ENCODE measurements around the gene ENDOV.

Gene ENDOV

DNA sequence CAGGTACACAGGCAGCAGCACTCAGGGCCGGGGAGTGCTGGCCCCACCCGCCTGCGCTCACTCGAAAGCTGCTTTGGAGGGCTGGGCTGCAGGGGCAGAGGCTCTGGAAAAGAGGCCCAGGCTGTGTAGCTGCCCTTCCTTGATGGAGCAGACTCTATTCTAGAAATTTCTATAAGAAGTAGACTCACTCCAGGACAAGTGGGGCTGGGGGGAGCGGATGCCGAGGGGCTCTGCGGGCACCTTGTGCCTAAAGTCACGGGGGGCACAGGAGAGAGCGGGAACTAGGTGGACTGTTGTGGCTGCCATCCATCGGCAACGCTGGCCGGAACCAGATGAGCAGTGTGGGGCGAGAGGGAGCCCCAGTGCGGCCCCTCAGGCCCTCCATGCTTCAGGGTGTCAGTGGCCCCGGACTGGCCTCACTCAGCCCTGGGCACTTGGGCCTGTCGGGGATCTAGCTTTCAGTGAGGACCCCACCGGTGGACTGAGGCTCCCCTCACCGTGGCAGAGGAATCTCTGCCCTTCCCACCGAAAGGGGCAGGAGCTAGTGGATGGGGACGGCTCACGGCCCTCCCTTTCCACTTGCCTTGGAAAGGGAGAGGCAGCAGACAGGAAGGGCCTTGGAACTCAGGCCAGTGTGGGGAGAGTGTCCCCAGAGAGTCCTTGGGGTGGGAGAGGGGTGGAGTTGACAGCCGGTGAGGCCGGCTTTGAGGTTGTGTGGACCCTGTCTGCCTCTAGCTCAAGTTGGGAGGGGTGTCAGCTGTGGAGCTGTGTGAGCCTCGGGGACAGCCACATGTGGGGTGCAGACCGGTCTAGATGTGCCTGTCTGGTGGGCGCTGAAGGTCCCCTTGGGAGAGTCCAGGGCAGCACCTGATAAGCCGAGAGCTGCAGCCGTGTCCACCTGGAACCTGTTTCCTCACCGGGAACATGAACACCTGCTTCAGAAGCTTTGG lies 16.6 kb downstream of the ENDOV start:
- no peak for DNase-seq (ENCODE audit: low spot score)

DNA sequence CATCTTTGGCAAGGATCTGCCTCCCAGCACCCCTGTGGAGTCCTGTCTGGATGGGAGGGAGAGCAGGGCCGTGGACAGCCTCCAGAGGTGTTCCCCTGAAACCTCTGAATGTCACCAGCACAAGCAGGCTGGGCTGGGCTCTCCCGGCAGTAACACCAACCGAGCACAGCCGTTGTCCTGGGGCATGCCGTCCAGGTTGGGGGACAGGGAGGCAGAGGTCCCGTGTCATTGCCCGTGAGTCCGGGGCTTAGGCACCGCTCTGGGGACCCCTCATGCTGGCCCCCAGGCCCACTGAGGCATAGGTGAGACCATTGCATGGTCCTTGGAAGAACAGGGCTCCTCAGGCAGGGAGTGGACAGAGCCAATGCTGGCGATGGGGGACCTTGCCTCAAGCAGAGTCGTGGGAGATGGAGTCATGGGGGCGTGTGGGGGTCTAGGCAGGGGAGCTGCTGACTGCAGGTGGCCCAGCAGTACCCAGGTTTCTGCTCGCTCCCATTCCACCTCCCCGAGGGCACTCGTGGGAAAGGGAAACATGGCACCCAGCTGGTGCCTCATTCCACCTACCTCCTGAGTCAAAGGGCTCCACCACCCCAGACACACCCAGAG lies 17.5 kb downstream of the ENDOV start:
- DNase-seq (ENCODE audit: low spot score), result no peak

DNA sequence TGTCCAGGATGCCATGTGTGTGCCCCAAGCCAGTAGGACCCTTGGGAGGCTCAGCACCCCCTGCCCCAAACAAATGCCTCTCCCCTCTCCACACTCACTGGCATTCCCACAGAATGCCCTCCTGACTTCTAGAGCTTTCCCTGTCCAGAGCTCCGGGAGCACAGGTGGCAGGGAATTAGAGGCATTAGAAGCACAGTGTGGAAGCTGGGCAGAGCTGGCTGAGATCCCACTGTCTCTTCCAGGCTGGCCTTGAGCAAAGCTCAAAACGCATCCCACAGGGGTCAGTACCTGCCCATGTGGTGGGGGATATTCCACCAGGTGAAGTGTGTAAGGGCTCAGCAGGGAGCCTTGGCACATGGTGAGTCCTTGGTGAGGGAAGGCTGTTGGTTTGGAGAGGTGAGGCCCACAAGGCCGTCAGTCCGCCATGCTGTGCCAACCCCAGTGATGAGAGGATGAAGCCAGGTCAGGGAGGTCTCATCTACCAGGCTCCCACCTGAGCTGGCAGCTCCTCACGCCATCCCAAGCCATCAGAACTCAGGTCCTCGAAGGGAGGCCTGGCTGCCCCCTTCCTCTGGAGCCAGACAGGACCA lies 18.1 kb downstream of the ENDOV start:
- no peak for DNase-seq (ENCODE audit: low spot score)

DNA sequence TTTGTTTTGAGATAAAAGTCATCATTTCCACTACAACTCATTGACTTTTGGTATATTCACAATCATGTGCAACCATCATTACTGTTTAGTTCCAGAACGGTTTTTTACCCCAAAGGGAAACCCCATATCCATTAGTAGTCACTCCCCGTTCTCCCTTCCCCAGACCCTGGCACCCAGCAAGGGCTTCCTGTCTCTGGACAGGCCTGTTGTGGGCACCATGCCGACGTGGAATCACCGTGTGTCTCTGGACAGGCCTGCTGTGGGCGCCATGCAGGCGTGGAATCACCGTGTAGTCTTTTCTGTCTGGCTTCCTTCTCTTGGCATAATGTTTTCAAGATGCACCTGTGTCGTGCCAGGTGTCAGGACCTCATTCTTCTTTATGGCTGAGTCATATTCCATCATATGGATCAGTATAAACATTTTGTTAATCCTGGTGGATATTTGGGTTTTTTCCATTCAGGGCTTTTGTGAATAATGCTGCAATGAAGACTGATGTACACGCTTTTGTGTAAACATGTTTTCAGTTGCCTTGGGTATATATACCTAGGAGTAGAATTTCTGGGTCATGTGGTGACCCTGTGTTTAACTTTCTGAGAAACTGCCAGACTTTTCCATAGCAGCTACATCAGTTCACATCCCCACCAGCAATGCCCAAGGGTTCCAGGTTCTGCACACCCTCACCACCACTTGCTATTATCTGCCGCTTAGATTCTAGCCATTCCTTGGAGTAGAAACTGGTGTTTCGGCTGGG lies 19.1 kb downstream of the ENDOV start:
- no peak for DNase-seq (ENCODE audit: low spot score)

DNA sequence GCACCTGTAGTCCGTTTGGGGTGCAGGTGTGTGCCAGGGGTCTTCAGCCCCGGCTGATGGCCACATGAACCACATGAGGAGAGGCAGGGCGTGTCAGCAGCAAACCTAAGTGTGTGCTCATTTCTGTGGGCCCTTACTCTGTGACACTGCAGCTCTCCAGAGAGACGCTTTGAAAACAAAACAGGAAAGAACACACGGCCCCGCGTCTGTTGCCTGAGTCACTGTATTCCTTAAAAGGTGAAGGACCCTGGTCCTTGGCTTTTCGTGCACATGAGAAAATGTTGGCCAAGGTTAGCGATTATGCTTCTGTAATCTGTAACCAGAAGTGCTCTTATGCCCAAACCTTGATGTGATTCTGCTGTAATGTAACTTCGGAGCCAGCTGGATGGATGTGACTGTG lies 22.6 kb downstream of the ENDOV start:
- no peak for DNase-seq (ENCODE audit: low spot score)

DNA sequence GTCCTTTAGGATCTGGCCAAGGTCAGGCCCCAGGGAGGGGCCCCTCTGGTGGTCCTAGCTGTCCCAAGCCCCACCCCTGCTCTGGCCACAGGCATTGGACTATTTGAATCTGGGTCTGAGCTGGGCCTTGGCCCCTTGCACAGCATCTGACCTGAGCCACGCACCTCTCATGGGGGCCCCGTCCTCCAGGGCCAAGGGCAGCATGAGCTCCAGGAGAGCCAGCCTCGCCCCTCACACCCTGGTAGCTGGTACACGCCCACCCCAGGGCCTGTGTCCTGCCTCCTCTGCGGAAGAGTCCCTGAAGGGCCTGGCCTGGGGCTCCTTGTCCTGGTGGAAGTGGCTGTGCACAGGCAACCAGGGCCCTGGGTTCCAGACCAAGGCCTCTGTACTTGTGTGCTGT lies 23.8 kb downstream of the ENDOV start:
- DNase-seq (ENCODE audit: low spot score), result no peak

DNA sequence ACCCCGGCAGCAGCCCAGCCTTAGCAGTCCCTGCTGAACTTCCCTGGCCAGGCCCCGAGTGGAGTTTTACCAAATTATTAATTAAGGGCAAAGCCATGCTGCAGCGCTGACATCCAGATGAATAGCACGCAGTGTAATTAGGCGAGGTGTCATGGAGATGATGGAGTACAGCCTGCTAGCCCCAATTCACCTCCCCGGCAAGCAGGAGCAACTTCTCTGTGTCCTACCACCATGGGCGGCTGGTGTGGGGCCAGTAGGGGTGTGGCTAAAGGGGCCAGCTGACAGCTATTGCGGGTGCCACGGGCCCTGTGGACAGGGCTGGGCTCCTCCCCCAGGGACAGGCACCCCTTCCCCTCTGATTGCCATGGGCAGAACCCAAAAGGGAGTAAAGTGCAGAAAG lies 24.5 kb downstream of the ENDOV start:
- no peak for DNase-seq (ENCODE audit: low spot score)

DNA sequence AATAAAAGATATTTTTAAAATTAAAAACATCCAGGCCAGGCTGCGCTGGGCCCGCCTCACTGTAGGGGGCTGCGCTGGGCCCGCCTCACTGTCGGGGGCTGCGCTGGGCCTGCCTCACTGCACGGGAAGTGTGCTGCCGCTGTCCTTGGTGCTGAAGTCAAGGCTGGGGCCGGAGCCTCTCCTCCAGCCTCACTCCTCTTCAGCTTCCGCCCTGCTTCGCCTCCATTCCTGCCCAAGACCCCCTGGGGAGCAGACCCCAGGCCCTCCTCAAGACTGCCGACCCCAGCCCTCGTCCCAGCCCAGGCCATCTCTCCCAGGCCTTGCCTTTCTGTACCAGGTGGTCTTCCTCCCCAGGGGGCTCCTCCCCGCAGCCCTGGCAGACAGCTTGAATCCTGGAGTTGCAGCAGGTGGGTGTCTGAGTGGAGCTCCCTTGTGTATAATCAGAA lies 26.2 kb downstream of the ENDOV start:
- DNase-seq (ENCODE audit: low spot score), result peak; percentile 94

DNA sequence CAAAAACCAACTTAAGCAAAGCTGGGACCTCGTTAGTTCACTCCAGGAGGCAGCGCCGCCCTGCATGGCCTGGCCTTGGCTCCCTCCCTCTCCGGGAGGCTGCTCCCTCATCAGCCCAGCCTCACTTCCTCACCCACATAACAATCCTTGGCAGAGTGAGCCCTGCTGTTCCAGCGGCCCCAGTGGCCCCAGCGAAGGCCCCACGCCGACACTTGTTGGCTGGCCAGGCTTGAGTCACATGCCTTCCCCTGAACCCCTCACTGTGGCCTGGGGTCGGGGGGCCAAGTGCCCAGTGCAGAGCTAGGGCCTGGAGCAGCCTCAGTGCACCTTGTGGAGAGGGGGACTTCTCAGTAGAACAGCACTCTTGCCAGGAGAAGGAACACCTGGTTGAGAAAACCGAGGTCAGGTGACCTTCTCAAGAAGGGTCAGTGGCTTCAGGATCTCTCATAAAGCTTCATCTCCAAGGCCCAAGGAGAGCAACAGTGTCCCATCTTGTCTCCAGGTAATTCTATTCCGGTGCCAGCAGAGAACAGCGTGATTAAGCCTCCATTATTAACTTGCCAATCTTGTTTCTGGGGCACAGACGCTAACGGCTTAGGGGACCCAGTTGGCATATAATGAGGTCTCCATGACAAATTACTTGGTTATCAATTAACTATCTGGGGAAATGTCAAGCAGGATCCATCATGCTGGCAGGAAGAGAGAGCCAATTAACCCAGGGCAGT lies 26.8 kb downstream of the ENDOV start:
- no peak for DNase-seq (ENCODE audit: low spot score)

DNA sequence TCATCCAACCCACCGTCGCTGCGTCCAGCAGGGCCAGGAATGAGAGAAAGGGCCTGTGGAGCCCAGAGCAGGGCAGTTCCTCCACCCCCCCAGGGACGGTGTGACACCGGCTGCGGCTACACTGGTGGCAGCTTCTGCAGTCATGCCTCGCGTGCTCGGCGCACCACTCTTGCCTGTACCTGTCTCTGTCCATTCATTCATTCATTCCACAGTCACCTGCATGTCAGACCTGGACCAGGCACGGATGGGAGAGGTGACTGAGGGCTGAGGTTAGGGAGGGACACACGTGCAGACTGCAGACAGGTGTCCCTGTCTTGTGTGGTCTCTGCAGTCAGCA lies 27.3 kb downstream of the ENDOV start:
- DNase-seq (ENCODE audit: low spot score), result no peak

DNA sequence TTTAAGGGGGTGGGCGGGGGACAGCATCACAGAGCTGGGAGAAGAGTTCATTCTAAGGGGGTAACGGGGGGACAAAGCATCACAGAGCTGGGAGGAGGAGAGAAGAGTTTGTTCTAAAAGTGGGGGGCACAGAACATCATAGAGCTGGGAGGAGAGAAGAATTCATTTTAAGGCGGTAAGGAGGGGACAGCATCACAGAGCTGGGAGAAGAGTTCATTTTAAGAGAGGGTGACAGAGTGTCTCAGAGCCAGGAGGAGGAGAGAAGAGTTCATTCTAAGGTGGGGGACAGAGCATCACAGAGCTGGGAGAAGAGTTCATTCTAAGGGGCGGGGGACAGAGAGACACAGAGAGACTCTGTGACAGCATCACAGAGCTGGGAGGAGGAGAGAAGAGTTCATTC lies 27.8 kb downstream of the ENDOV start:
- DNase-seq (ENCODE audit: low spot score), result no peak

DNA sequence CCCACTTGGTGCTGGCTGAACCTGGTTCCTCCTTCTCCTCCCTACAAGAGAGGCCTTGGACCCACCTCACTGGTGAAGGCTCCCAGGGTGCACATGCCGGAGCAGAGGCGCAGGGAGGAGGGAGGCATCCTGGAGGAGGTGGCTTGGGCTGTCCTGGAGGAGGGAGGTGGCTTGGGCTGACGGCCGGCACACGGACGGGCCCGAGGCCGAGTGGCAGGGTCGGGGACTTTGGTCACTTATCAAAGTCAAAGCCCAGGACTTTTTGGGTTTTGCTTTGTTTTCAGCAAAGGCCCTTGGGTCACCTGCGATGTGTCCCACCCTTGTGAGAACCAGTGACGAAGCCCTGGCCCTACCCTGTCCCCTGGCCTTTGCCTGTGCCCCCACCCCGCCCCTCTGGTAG lies 28.5 kb downstream of the ENDOV start:
- DNase-seq (ENCODE audit: low spot score), result no peak

DNA sequence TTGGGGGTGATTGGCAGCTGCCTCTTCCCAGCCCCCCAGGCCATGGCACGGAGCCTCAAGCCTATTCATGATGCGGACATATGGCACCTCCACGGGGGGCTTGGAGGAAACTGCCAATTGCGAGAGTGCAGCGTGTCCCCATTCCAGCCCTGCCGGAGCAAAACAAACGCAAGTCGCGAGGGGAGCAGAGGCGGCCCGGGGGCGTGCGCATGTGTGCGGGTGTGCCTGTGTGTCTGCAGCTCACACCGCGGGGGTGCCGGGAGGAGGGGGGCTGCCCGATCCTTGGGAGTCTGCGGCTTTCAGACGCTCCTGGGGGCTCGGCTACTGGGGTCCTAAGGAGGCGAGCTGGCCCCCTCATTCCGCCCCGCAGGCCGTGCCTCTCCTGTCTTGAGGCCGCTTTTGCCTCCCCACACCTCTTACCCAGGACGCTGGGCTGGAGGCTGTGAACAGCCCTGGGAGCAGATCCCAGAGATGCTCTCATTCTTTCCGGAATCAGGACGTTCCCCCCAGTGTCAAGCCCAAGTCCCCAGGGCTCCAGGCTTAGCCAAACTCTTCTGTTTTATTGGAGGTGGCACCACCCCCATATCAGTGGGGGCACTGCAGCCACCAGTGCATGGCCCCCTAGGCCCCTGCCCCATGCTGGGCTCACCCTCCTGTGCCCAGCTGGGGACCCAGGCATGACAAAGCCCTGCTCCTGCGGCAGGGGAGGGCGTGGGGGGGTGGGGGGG lies 29.1 kb downstream of the ENDOV start:
- no peak for DNase-seq (ENCODE audit: low spot score)

DNA sequence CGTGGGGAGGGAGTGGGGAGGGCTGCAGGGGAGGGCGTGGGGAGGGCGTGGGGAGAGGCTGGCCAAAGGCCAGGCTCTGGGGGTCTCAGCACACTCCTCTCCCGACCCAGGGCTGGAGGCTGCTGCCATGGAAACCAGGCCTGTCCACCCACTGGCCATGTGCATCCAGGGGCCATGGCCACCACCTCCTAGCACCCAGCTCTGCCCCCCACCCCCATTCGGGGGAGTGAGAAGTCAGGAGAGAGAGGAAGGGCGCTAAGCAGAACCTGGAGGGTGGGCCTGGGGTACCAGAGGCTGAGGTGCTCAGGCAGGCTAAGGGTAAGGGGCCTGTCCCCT lies 29.6 kb downstream of the ENDOV start:
- no peak for DNase-seq (ENCODE audit: low spot score)

DNA sequence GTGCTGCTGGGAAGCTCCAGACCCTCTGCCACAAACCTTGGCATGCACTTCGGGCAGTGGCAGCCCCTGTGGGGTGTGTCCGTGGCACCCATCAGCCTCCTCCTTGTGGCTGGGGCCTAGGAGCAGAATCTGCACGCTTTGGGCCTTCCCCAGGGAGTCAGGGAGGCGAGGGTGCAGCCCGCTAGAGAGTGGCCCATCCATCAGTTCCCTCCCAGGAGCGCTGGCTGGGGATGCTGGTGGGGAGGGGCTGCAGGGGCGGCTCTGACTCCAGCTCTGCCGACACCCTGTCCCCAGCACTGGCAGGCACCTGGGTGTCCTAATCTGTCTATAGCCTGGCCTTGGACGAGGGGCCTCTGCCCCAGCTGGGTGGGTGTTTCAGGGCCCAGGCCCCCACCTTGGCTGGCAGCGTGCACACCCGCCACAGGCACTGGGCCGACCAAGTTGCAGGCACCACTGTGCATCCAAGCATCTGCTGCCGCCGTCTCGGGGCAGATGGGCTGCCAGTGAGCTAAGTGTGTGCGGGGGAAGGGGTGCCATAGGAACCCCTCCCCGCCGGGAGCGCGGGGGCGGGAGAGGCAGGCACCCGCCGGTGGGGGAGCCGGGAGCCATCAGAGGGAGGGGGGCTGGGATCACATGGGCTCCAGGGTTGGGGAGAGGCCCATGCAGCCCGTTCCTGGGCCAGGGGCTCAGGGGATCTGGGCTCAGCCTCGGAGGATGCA lies 30.2 kb downstream of the ENDOV start:
- no peak for DNase-seq (ENCODE audit: low spot score)

DNA sequence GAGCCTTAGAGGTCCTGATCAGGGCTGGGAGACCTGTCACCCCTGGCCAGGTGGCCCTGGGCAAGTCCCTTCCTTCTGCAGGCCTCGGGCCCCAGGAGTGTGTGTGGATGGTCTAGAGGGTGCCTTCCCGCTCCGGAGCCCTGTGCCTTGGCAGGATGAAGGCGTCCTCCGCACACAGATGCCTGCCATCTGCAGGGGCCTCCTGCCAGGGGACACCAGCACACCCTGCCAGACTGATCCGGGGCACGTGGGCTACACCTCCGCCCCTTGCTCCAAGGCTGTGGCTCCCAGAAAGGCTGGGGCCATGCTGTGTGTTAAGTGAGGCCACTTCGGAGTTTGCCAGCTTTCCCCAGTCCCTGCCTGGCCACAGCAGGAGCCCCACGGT lies 30.8 kb downstream of the ENDOV start:
- DNase-seq (ENCODE audit: low spot score), result no peak

DNA sequence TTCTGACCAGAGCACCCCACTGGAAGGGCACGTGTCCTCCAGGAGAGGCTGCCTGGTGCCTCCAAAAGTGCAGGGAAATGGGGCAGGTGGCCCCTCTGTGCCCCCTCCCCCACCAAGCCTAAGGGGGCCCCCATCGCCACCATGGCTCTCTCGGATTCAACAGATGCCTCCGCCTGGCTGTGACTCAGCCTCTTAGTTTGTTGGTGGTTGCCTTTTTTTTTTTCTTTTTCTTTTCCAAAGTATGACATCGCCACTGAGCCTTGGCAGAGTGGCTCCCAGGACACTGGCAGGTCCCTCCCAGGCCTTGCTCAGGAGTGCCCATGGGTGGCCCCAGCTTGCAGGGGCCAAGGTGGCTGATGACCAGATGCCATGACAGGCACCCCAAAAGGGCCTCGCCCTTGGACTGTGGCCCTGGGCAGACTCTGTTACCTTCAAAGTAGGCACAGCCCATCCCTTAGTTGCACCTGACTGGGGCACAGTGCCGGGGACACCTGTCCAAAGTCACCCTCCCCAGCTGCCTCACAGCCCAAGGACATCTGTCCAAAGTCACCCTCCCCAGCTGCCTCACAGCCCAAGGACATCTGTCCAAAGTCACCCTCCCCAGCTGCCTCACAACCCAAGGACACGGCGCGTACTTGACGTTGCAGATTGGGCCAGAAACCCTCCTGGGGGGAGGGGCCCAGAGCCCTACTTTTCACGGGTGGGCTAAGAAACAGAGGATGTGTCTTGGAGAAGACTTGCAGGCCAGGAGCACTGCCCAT lies 31.9 kb downstream of the ENDOV start:
- no peak for DNase-seq (ENCODE audit: low spot score)

DNA sequence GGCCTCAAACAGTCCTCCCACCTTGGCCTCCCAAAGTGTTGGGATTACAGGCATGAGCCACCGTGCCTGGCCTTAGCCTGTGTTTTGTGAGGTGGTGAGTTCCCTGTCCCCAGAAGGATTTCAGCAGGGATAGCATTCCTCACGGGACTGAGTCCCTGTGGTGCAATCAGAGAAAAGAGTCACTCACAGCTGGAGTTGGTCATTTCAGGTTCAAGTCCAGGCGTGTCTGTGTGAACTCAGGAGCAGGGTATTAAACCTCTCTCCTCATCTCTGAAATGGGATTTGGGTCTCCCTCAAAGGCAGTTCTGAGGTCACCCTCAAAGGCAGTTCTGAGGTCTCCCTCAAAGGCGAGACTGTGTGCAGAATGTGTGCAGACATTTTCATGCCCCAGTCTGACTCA lies 32.8 kb downstream of the ENDOV start:
- DNase-seq (ENCODE audit: low spot score), result no peak

DNA sequence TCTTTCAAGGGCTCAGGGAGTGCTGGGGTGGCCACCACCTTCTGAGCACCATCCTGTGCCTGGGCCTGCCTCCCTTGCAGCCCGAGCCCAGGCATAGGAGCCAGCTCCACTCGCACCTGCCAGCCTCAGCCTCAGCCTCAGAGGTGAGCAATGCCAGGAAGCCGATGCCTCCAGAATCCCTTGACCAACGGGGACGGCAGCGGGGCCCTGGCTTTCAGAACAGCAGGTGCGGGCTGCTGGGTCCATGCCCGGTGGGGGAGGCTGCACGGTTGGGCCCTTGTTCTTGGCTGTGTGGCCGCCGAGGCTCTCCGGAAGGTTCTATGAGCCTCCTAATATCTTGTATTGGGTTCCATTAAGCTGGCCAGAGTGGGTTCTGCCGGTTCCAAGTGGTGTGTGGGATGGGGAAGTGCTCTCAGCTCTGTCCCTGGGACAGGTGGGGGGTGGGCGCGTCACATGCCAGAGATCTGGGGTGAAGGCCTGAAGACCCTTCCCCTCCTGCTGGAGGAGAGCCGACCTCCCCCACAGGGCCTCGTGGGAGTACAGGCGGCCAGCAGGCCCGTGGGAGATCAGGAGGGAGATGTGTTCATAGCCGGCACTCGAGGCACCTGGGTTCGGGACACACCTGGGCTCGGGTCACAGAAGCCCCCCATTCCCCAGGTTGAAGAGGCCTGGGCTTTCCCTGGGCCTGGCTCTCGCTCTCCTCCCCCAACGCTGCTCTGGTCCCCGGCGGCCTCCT lies 34.4 kb downstream of the ENDOV start:
- DNase-seq (ENCODE audit: low spot score), result no peak
